Upper lobe of left lung (tissue), 6 donors: Measurements from ENCODE around the gene SUN1. TPM values are rescaled to one million over a fixed set of nuclear protein-coding genes. Genes with fewer than 3 reads are reported as not detected.

Source experiments
- ATAC-seq, 2 donors: fragments of 200-7000 bp; cut with Tn5 transposase; one replicate each; pipeline ENCODE4 v1.9.1; 2022; ENCODE audit warnings: mild to moderate bottlenecking in 2 of 2, moderate library complexity in 2 of 2; ENCODE audit not compliant: low FRiP score in 2 of 2
- DNase-seq, 2 donors: peaks; one replicate each; pipeline ENCODE4 v3.0.0-alpha.2; 2019 to 2020
- H3K27ac ChIP-seq, 4 donors: fragments of 200-600 bp; sonication (generic); one replicate each; pipeline ENCODE4 v1.5.1; 2016 to 2019
- H3K27me3 ChIP-seq, 4 donors: fragments of 200-600 bp; sonication (generic); one replicate each; pipeline ENCODE4 v1.5.1; 2017 to 2019
- H3K36me3 ChIP-seq, 4 donors: fragments of 200-600 bp; sonication (generic); one replicate each; pipeline ENCODE4 v1.5.1; 2016 to 2019
- H3K4me1 ChIP-seq, 4 donors: fragments of 200-600 bp; sonication (generic); one replicate each; pipeline ENCODE4 v1.5.1; 2018 to 2019
- H3K4me3 ChIP-seq, 4 donors: fragments of 200-600 bp; sonication (generic); one replicate each; pipeline ENCODE4 v1.5.1; 2017 to 2019; ENCODE audit warnings: mild to moderate bottlenecking in 2 of 4, moderate library complexity in 1 of 4
- H3K9me3 ChIP-seq, 4 donors: fragments of 200-600 bp; sonication (generic); one replicate each; pipeline ENCODE4 v1.5.1; 2018 to 2019
- EP300 ChIP-seq, 4 donors: sonication (generic); formaldehyde crosslinking; IDR thresholded peaks; one replicate each; pipeline ENCODE4 v1.5.1; 2017; ENCODE audit warnings: antibody characterized with exemption in 4 of 4, control low read depth in 2 of 4
- POLR2A ChIP-seq, 4 donors: fragments of 450-650 bp; IDR thresholded peaks; one replicate each; pipeline ENCODE4 v1.5.1; 2016 to 2017; ENCODE audit warnings: antibody characterized with exemption in 4 of 4, mild to moderate bottlenecking in 2 of 4
- POLR2AphosphoS5 ChIP-seq, 2 donors: sonication (generic); formaldehyde crosslinking; IDR thresholded peaks; one replicate each; pipeline ENCODE4 v1.5.1; 2017; ENCODE audit warnings: antibody characterized with exemption in 2 of 2
- WGBS, 2 donors: methylation state at CpG; one replicate each; pipeline ENCODE4 v1.1.5; 2017 to 2018; 5-methylcytosine and 5-hydroxymethylcytosine counted together
- total RNA-seq, 6 donors: library from RNA; depleted of rRNA in 4 of 6; stranded (reverse); fragments of >200 nt in 4 of 6; gene quantifications; one replicate each; pipeline versions ENCODE4 v1.1.0 to v1.2.1, GENCODE V29; 2016 to 2021
- TF ChIP-seq, protein P1 (sequence below), 6 experiments: fragments of 450-650 bp in 4 of 6; fragments of 200-600 bp in 2 of 6; sonication (generic) in 2 of 6; IDR thresholded peaks; one replicate each; pipeline ENCODE4 v1.5.1; 2016 to 2019; ENCODE audit warnings: antibody characterized with exemption in 6 of 6
- donor health status: DM: no; HTN: no; CAD: no; lungs with moderate emphysema.
- donor health status: DM: no; HTN: yes; CAD: no; lungs with severe emphysema.

SUN1 gene
- total RNA-seq, 6 donors from 2014 or later, result 107 to 196 (median 127) TPM

DNA sequence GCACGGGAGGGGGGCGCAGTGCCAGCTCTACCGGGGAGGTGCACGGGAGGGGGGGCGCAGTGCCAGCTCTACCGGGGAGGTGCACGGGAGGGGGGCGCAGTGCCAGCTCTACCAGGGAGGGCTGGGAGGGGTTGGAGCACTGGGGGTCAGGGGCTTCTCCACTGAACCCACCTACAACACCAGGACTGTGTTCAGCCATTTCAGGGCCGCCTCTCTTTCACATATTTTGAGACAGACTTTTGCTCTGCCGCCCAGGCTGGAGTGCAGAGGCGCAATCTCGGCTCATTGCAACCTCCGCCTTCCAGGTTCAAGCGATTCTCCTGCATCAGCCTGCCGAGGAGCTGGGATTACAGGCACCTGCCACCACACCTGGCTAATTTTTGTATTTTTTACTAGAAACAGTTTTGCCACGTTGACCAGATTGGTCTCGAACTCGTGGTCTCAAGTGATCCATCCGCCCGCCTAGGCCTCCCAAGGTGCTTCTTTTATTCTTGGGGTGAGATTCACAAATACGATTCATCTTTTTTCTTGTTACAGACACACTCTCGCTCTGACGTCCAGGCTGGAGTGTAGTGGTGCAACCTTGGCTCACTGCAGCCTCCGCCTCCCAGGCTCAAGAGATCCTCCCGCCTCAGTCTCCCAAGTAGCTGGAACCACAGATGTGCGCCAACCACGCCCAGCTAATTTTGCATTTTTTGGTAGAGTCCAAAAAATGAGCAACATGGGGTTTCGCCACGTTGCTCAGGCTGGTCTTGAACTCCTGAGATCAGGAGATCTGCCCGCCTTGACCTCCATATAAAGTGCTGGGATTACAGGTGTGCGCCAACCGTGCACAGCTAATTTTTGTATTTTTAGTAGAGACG, 85.2 kb downstream of the SUN1 start:
- H3K4me3 ChIP-seq, result no peak overlapping the region
- DNase-seq, result no peak
- H3K4me1 ChIP-seq, result peaks cover 0 to 12% (median 8%) of the 10 kb centered on the region in 4 donors

DNA sequence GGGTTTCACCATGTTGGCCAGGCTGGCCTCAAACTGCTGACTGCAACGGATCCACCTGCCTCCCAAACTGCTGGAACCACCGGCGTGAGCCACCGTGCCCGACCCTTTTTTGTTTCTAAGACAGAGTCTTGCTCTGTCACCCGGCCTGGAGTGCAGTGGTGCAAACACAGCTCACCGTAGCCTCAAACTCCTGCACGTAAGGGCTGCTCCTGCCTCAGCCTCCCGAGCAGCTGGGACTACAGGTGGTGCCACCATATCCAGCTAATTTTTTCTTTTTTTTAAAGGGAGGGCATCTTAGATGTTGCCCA, 85.8 kb downstream of the SUN1 start:
- peaks cover 2 to 17% (median 11%) of the 10 kb centered on the region in 4 donors for H3K4me1 ChIP-seq
- H3K9me3 ChIP-seq, result no peaks in the 10 kb centered on the region
- H3K27me3 ChIP-seq, result no peaks in the 10 kb centered on the region
- no peak overlapping the region for H3K4me3 ChIP-seq
- WGBS, 2 donors, result 82 to 85% methylated on average over 9 of the region's 9 CpGs
- peaks cover 0 to 3% (median 0%) of the 10 kb centered on the region in 4 donors for H3K36me3 ChIP-seq
- DNase-seq, result no peak
- ATAC-seq, result no peak
- TF ChIP-seq EP300 (IDR thresholded peaks at IDR 0.05) (no peak), POLR2AphosphoS5 (IDR thresholded peaks at IDR 0.05) (no peak), POLR2A (IDR thresholded peaks at IDR 0.05) (no peak)
- TF ChIP-seq, protein P1, sequence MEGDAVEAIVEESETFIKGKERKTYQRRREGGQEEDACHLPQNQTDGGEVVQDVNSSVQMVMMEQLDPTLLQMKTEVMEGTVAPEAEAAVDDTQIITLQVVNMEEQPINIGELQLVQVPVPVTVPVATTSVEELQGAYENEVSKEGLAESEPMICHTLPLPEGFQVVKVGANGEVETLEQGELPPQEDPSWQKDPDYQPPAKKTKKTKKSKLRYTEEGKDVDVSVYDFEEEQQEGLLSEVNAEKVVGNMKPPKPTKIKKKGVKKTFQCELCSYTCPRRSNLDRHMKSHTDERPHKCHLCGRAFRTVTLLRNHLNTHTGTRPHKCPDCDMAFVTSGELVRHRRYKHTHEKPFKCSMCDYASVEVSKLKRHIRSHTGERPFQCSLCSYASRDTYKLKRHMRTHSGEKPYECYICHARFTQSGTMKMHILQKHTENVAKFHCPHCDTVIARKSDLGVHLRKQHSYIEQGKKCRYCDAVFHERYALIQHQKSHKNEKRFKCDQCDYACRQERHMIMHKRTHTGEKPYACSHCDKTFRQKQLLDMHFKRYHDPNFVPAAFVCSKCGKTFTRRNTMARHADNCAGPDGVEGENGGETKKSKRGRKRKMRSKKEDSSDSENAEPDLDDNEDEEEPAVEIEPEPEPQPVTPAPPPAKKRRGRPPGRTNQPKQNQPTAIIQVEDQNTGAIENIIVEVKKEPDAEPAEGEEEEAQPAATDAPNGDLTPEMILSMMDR (IDR thresholded peaks at IDR 0.05), result no peak
- no peak overlapping the region for H3K27ac ChIP-seq

More for the DNA sequence above, 85.2 kb downstream of the SUN1 start:
- WGBS, 2 donors, result 82 to 94% methylated on average over 25 to 27 of the region's 33 CpGs
- Histone ChIP-seq H3K9me3 (no peaks in the 10 kb centered on the region), H3K27me3 (no peaks in the 10 kb centered on the region), H3K27ac (no peak overlapping the region), H3K36me3 (peaks cover 0 to 3% (median 0%) of the 10 kb centered on the region in 4 donors)
- TF ChIP-seq EP300 (IDR thresholded peaks at IDR 0.05) (no peak), POLR2AphosphoS5 (IDR thresholded peaks at IDR 0.05) (no peak), POLR2A (IDR thresholded peaks at IDR 0.05) (no peak)
- TF ChIP-seq, protein P1 (IDR thresholded peaks at IDR 0.05), result no peak
- no peak for ATAC-seq

DNA sequence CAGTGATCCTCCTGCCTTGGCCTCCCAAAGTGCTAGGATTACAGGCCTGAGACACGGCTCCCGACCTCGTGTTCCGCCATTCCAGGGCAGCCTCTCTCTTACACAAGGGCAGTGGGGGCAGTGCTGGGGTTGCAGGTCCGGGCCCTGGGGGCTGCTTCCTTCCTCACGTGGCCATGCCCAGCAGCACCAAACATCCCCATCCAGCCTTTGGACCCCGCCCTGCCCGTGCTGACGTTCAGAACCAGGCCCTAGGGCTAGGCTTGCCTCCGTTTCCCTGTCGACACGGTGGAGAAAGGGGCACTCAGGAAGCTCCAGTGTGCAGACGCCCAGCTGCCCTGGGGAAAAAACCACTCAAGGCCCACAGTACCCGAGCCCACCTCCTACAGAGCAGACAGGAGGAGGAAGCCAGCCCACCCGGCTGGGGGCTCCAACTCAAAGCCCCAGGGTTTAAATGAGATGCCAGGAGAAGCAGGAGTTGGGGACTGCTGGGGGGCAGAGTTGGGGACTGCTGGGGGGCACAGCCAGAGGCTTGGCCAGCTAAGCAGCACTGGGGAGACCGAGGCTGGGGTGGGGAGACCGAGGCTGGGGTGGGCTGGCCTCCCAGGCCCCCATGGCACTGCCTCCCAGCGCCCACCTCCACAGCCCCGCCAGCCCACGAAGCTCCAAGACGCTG, 86.3 kb downstream of the SUN1 start:
- ATAC-seq, result no peak
- peak; percentile 15 to 54 for DNase-seq

DNA sequence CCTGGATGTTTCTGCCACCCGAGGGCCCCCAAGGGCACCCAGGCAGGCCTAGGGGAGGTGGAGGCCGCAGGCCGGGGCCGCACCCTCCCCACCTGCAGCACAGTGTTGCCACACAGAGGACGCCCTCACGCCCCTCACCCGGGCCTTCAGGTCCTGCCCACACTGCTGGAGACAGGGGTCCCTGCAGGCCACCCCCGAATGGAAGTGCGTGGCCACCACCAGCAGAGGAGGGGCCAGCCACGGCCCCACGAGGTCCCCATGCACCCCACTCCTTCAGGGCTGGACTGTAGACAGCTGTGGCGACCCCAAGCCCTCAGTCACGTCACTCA, 86.8 kb downstream of the SUN1 start:
- TF ChIP-seq POLR2AphosphoS5 (IDR thresholded peaks at IDR 0.05) (no peak), EP300 (IDR thresholded peaks at IDR 0.05) (no peak), POLR2A (IDR thresholded peaks at IDR 0.05) (no peak)
- TF ChIP-seq, protein P1 (IDR thresholded peaks at IDR 0.05), result no peak
- H3K4me3 ChIP-seq, result no peak overlapping the region
- no peaks in the 10 kb centered on the region for H3K27me3 ChIP-seq
- peaks cover 7 to 25% (median 17%) of the 10 kb centered on the region in 4 donors for H3K4me1 ChIP-seq
- no peaks in the 10 kb centered on the region for H3K9me3 ChIP-seq
- DNase-seq, result peak in 1 of 2 donors; percentile 73
- no peak overlapping the region for H3K27ac ChIP-seq
- WGBS, 2 donors, result 80 to 95% methylated on average over 3 to 6 of the region's 13 CpGs
- ATAC-seq, result no peak
- H3K36me3 ChIP-seq, result peaks cover 0 to 3% (median 0%) of the 10 kb centered on the region in 4 donors

More for the DNA sequence above, 86.3 kb downstream of the SUN1 start:
- Histone ChIP-seq H3K9me3 (no peaks in the 10 kb centered on the region), H3K27ac (no peak overlapping the region), H3K36me3 (peaks cover 0 to 3% (median 0%) of the 10 kb centered on the region in 4 donors), H3K27me3 (no peaks in the 10 kb centered on the region), H3K4me3 (no peak overlapping the region), H3K4me1 (peaks cover 5 to 22% (median 15%) of the 10 kb centered on the region in 4 donors)
- 84% methylated on average over 15 to 20 of the region's 21 CpGs for WGBS, 2 donors
- TF ChIP-seq POLR2A (IDR thresholded peaks at IDR 0.05) (no peak), EP300 (IDR thresholded peaks at IDR 0.05) (no peak), POLR2AphosphoS5 (IDR thresholded peaks at IDR 0.05) (no peak)
- TF ChIP-seq, protein P1 (IDR thresholded peaks at IDR 0.05), result no peak
